HEK293T (cell line): ENCODE measurements around the gene TPSD1.
"Not testable (repeated sequence)": the region's sequence is repeated elsewhere in the genome, so short reads cannot be mapped to it uniquely, and the experiment has no call there.

Experiments
- ARNT ChIP-seq: fragments of 450-650 bp; IDR thresholded peaks from 2 replicates; pipeline ENCODE4 v1.6.1; 2017; ENCODE audit warnings: mild to moderate bottlenecking
- BHLHE40 ChIP-seq: fragments of 450-650 bp; IDR thresholded peaks from 2 replicates; pipeline ENCODE4 v1.6.1; 2016; ENCODE audit warnings: mild to moderate bottlenecking, moderate library complexity, borderline replicate concordance
- ELF4 ChIP-seq: fragments of 450-650 bp; IDR thresholded peaks from 2 replicates; pipeline ENCODE4 v1.6.1; 2017; ENCODE audit warnings: antibody characterized with exemption
- FOXA1 ChIP-seq: fragments of 450-650 bp; IDR thresholded peaks from 2 replicates; pipeline ENCODE4 v1.6.1; 2016; ENCODE audit warnings: mild to moderate bottlenecking
- FOXM1 ChIP-seq: fragments of 450-650 bp; IDR thresholded peaks from 2 replicates; pipeline ENCODE4 v1.6.1; 2017; ENCODE audit warnings: mild to moderate bottlenecking, borderline replicate concordance
- NFRKB ChIP-seq: fragments of 450-650 bp; IDR thresholded peaks from 2 replicates; pipeline ENCODE4 v1.6.1; 2016; ENCODE audit warnings: mild to moderate bottlenecking, moderate library complexity
- PKNOX1 ChIP-seq: fragments of 450-650 bp; IDR thresholded peaks from 2 replicates; pipeline ENCODE4 v1.6.1; 2016
- SP1 ChIP-seq: fragments of 450-650 bp; IDR thresholded peaks from 2 replicates; pipeline ENCODE4 v1.6.1; 2017
- SUZ12 ChIP-seq: fragments of 450-650 bp; IDR thresholded peaks from 2 replicates; pipeline ENCODE4 v1.6.1; 2016; ENCODE audit warnings: mild to moderate bottlenecking
- ZNF384 ChIP-seq: fragments of 450-650 bp; IDR thresholded peaks from 2 replicates; pipeline ENCODE4 v1.6.1; 2016

GRCh38 chr16:1236659-1237058 is 19.2 kb upstream of the TPSD1 start:
- TF ChIP-seq FOXA1, SP1, SUZ12, BHLHE40, ARNT, FOXM1, ZNF384, ELF4, NFRKB, PKNOX1: not testable (repeated sequence)
